ENCODE measurements around the gene LOC128125822.
"Not testable (repeated sequence)": the region's sequence is repeated elsewhere in the genome, so short reads cannot be mapped to it uniquely, and the experiment has no call there.

Gene LOC128125822

GRCh38 chr6:63576985-63577712 is 4.9 kb downstream of the LOC128125822 start:
- no peak for DNase-seq (ENCODE audit: extremely low read depth in 1 of 11, low read depth in 9 of 11, low spot score in 4 of 11)

GRCh38 chr6:63578757-63579156 is 6.5 kb downstream of the LOC128125822 start:
- DNase-seq (ENCODE audit: extremely low read depth in 1 of 11, low read depth in 9 of 11, low spot score in 4 of 11) = no peak

GRCh38 chr6:63579937-63580703 is 7.8 kb downstream of the LOC128125822 start:
- no peak for DNase-seq (ENCODE audit: extremely low read depth in 1 of 11, low read depth in 9 of 11, low spot score in 4 of 11)

GRCh38 chr6:63580704-63580961 is 8.4 kb downstream of the LOC128125822 start:
- no peak for DNase-seq (ENCODE audit: extremely low read depth in 1 of 11, low read depth in 9 of 11, low spot score in 4 of 11)

- no peak for DNase-seq (ENCODE audit: extremely low read depth in 1 of 11, low read depth in 9 of 11, low spot score in 4 of 11)
Measured at GRCh38 chr6:63581355-63582013, 9.2 kb downstream of the LOC128125822 start.

GRCh38 chr6:63582579-63583231 is 10.4 kb downstream of the LOC128125822 start:
- no peak for DNase-seq (ENCODE audit: extremely low read depth in 1 of 11, low read depth in 9 of 11, low spot score in 4 of 11)

- no peak for DNase-seq (ENCODE audit: extremely low read depth in 1 of 11, low read depth in 9 of 11, low spot score in 4 of 11)
Measured at GRCh38 chr6:63584125-63584514, 11.8 kb downstream of the LOC128125822 start.

GRCh38 chr6:63584566-63584965 is 12.3 kb downstream of the LOC128125822 start:
- DNase-seq (ENCODE audit: extremely low read depth in 1 of 11, low read depth in 9 of 11, low spot score in 4 of 11) = no peak

GRCh38 chr6:63585652-63586051 is 13.4 kb downstream of the LOC128125822 start:
- not testable (repeated sequence) for DNase-seq (ENCODE audit: extremely low read depth in 1 of 11, low read depth in 9 of 11, low spot score in 4 of 11)

- no peak for DNase-seq (ENCODE audit: extremely low read depth in 1 of 11, low read depth in 9 of 11, low spot score in 4 of 11)
Measured at GRCh38 chr6:63589952-63590411, 17.7 kb downstream of the LOC128125822 start.

- DNase-seq (ENCODE audit: extremely low read depth in 1 of 11, low read depth in 9 of 11, low spot score in 4 of 11) = no peak
Measured at GRCh38 chr6:63592886-63593285, 20.6 kb downstream of the LOC128125822 start.

- DNase-seq (ENCODE audit: extremely low read depth in 1 of 11, low read depth in 9 of 11, low spot score in 4 of 11) = peak in 1 of 11 donors; percentile 10
Measured at GRCh38 chr6:63597141-63598048, 25.1 kb downstream of the LOC128125822 start.

GRCh38 chr6:63598049-63599036 is 26.1 kb downstream of the LOC128125822 start:
- DNase-seq (ENCODE audit: extremely low read depth in 1 of 11, low read depth in 9 of 11, low spot score in 4 of 11) = peak in 10 of 11 donors; percentile 38 to 69 (median 62)

- DNase-seq (ENCODE audit: extremely low read depth in 1 of 11, low read depth in 9 of 11, low spot score in 4 of 11) = no peak
Measured at GRCh38 chr6:63599243-63599642, 27.0 kb downstream of the LOC128125822 start.

GRCh38 chr6:63600136-63600535 is 27.9 kb downstream of the LOC128125822 start:
- DNase-seq (ENCODE audit: extremely low read depth in 1 of 11, low read depth in 9 of 11, low spot score in 4 of 11) = no peak

GRCh38 chr6:63609231-63609630 is 37.0 kb downstream of the LOC128125822 start:
- DNase-seq (ENCODE audit: extremely low read depth in 1 of 11, low read depth in 9 of 11, low spot score in 4 of 11) = no peak

GRCh38 chr6:63610944-63611343 is 38.7 kb downstream of the LOC128125822 start:
- DNase-seq (ENCODE audit: extremely low read depth in 1 of 11, low read depth in 9 of 11, low spot score in 4 of 11) = no peak
